Stimulated activated memory B cell treated with anti-CD40 and anti-IgM and Interleukin-4, amounts not matched to agents 10 μg/mL and 1 μg/mL and 100 μg/mL, for 72 hours (primary cell): ENCODE data around the gene FAM98C.
"Not testable (repeated sequence)": the region's sequence is repeated elsewhere in the genome, so short reads cannot be mapped to it uniquely, and the experiment has no call there.

Experiments
- ATAC-seq: fragments of 150-1000 bp; cut with Tn5 transposase; 2 replicates; pipeline ENCODE4 v1.10.0; 2021
- H3K27ac Mint-ChIP-seq: one replicate; pipeline ENCODE4 v1.8.0; 2022; ENCODE audit warnings: mild to moderate bottlenecking, mixed read lengths
- H3K27me3 Mint-ChIP-seq: one replicate; pipeline ENCODE4 v1.8.0; 2022; ENCODE audit warnings: mixed read lengths
- H3K36me3 Mint-ChIP-seq: one replicate; pipeline ENCODE4 v1.8.0; 2022; ENCODE audit warnings: mixed read lengths
- H3K4me1 Mint-ChIP-seq: one replicate; pipeline ENCODE4 v1.8.0; 2022; ENCODE audit warnings: mixed read lengths
- H3K4me3 Mint-ChIP-seq: one replicate; pipeline ENCODE4 v1.8.0; 2022; ENCODE audit warnings: mild to moderate bottlenecking, moderate library complexity, mixed read lengths
- H3K9me3 Mint-ChIP-seq: one replicate; pipeline ENCODE4 v1.8.0; 2022; ENCODE audit warnings: mixed read lengths

The FAM98C gene

GRCh38 chr19:38401148-38401547 lies 1.7 kb upstream of the FAM98C start:
- Mint-ChIP-seq H3K4me3 (no peak overlapping the region), H3K27me3 (peaks cover 56% of the 10 kb centered on the region), H3K27ac (peak overlapping the region; percentile 33), H3K36me3 (peaks cover 6% of the 10 kb centered on the region), H3K9me3 (no peaks in the 10 kb centered on the region), H3K4me1 (peaks cover 23% of the 10 kb centered on the region)
- no peak for ATAC-seq

- Mint-ChIP-seq H3K27me3 (peaks cover 42% of the 10 kb centered on the region), H3K4me3 (peak overlapping the region; percentile 93), H3K9me3 (no peaks in the 10 kb centered on the region), H3K27ac (peak overlapping the region; percentile 92), H3K36me3 (peaks cover 12% of the 10 kb centered on the region), H3K4me1 (peaks cover 23% of the 10 kb centered on the region)
- no peak for ATAC-seq
Measured at GRCh38 chr19:38402623-38402966, 298 bp upstream of the FAM98C start.

DNA sequence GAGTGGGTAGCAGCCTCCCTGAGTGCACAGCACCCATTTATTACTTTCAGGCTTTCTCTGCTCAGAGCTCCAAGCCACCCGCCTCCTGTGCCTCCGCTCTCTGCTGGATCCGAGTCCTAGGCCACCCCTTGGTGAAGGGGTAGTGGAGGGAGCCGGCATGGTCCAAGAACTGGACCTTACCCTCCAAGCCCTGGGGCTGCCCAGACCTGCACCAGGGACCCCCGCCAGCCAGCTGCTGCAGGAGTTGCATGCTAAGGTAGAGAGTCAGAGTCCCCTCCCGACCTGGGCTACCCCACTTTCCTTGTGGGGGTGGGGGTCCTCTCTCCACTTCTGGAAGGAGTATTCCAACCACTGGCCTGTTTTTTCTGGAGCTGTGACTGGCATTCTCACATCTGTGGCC lies 2.0 kb downstream of the FAM98C start:
- ATAC-seq = no peak
- Mint-ChIP-seq H3K4me1 (peaks cover 23% of the 10 kb centered on the region), H3K36me3 (peaks cover 27% of the 10 kb centered on the region), H3K27me3 (peaks cover 20% of the 10 kb centered on the region), H3K27ac (peak overlapping the region; percentile 92), H3K9me3 (no peaks in the 10 kb centered on the region), H3K4me3 (peak overlapping the region; percentile 17)

DNA sequence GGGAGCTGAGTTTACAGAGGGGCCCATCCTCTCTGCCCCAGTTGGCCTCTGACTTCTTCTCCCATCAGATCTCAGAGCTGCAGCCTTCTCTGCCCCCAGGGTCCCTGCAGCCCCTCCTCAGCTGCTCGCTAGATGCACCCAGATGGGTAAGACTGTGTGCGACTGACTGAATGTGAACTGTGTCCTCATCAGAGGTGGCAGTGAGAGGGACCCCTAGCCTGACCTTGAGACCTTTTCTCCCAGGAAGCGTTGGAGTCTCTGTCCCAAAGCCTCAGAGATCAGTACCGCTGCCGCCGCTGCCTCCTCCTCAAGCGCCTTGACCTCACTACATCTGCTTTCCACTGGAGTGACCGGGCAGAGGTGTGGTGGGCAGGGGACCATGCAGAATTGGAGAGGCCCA lies 2.4 kb downstream of the FAM98C start:
- Mint-ChIP-seq H3K9me3 (no peaks in the 10 kb centered on the region), H3K4me3 (peak overlapping the region; percentile 25), H3K36me3 (peaks cover 27% of the 10 kb centered on the region), H3K27me3 (peaks cover 16% of the 10 kb centered on the region), H3K27ac (no peak overlapping the region), H3K4me1 (peaks cover 23% of the 10 kb centered on the region)
- no peak for ATAC-seq

DNA sequence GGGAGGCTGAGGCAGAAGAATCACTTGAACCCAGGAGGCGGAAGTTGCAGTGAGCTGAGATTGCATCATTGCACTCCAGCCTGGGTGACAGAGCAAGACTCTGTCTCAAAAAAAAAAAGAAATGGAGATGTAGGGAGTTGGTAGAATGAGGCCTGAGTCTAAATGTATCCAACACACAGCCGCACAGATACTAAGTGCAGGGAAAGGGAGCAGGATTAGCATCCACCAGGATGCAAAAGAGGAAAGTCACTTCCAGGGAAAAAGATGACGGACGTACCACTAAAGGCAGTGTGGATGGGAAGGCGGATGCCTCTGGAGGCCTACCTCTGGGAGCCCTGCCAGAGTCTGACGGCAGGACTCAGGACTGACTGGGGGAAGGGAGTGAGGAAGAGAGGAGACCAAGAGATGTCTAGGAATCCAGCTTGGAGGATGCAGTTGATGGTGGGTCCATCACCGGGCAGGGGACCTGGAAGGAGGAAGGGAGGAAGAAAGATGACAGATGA lies 6.8 kb downstream of the FAM98C start:
- Mint-ChIP-seq H3K9me3 (no peaks in the 10 kb centered on the region), H3K36me3 (peaks cover 27% of the 10 kb centered on the region), H3K27ac (no peak overlapping the region), H3K4me1 (peaks cover 9% of the 10 kb centered on the region), H3K27me3 (no peaks in the 10 kb centered on the region), H3K4me3 (no peak overlapping the region)
- no peak for ATAC-seq

DNA sequence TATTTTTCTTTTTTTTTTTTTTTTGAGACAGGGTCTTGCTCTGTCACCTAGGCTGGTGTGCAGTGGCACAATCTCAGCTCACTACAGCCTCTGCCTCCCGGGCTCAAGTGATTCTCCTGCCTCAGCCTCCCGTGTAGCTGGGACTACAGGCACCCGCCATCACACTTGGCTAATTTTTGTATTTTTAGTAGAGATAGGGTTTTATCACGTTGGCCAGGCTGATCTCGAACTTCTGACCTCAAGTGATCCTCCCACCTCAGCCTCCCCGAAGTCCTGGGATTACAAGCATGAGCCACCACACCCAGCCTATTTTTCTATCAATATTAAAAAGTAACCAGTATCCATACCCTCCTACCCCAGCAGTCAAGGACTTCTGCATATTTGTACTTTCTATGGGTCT lies 7.5 kb downstream of the FAM98C start:
- H3K9me3 Mint-ChIP-seq, ATAC-seq, H3K27me3 Mint-ChIP-seq, H3K4me1 Mint-ChIP-seq, H3K4me3 Mint-ChIP-seq, H3K27ac Mint-ChIP-seq: not testable (repeated sequence)
- peaks cover 23% of the 10 kb centered on the region for H3K36me3 Mint-ChIP-seq

DNA sequence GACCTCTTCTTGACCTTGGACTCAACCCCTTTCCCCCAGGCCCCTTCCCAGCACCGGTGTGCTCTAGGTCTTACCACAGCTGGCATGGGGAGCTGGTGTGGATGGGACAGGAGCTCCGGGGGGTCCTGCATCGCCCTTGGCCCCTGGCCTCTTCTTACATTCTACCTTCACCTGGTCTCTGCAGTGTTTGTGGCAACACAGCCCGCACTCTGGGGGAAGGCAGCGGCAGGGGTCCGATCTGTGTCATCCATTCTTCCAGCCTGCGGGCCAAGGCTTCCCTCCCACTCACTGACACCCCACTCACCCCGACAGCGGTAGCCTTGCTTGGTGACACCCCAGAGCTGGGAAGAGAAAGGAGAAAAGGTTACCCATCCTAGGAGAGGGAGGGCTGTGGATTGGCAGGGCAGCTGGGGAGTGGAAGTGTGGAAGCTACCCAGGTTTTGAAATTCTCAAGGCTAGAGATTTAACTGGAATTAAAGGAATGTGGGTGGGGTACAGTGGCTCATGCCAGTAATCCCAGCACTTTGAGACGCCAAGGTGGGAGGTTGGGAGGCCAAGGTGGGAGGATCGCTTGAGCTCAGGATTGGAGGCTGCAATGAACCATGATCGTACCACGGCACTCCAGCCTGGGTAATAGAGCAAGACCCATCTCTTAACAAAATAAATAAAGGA lies 8.3 kb downstream of the FAM98C start:
- no peak for ATAC-seq
- no peaks in the 10 kb centered on the region for H3K9me3 Mint-ChIP-seq
- no peak overlapping the region for H3K27ac Mint-ChIP-seq
- peaks cover 21% of the 10 kb centered on the region for H3K36me3 Mint-ChIP-seq
- H3K4me1 Mint-ChIP-seq = no peaks in the 10 kb centered on the region
- H3K27me3 Mint-ChIP-seq = no peaks in the 10 kb centered on the region
- H3K4me3 Mint-ChIP-seq = no peak overlapping the region

DNA sequence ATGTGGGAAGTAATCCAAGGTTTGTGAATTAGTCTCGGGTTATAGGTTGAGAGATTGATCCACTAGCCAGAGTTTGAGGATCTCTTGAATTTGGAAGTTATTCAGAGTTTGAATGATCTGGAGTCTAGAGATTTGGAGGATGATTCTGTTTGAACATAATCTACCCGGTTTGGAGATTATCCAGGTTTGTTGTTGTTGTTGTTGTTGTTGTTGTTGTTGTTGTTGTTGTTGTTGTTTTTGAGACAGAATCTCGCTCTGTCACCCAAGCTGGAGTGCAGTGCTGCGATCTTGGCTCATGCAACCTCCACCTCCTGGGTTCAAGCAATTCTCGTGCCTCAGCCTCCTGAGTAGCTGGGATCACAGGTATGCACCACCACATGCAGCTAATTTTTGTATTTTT lies 9.0 kb downstream of the FAM98C start:
- not testable (repeated sequence) for H3K27ac Mint-ChIP-seq, ATAC-seq, H3K4me1 Mint-ChIP-seq, H3K27me3 Mint-ChIP-seq, H3K9me3 Mint-ChIP-seq, H3K4me3 Mint-ChIP-seq
- H3K36me3 Mint-ChIP-seq = peaks cover 20% of the 10 kb centered on the region

- Mint-ChIP-seq H3K9me3 (no peaks in the 10 kb centered on the region), H3K4me1 (peaks cover 9% of the 10 kb centered on the region), H3K36me3 (peaks cover 15% of the 10 kb centered on the region), H3K4me3 (no peak overlapping the region), H3K27ac (no peak overlapping the region), H3K27me3 (no peaks in the 10 kb centered on the region)
- no peak for ATAC-seq
Measured at GRCh38 chr19:38412491-38412890, 9.6 kb downstream of the FAM98C start.

DNA sequence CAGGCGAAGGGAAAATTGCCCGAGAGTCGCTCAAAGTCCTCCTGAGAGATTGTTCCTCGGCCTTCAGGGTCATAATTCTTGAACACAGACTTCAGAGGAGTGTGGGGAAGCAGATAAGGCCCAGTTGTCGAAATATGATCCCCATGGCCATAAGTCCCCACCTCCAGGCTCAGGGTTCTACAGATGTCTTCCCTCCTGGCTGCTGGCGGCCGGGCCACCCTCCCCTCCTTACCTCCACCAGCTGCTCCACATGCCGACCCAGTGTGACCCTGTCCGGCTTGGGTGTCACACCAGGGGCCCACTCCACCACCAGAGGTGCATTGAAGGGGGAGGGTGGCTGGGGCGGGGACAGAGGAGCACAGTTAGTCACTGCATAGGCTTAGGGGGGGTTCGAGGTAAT lies 10.1 kb downstream of the FAM98C start:
- peaks cover 14% of the 10 kb centered on the region for H3K4me1 Mint-ChIP-seq
- peaks cover 12% of the 10 kb centered on the region for H3K36me3 Mint-ChIP-seq
- no peak overlapping the region for H3K27ac Mint-ChIP-seq
- H3K9me3 Mint-ChIP-seq = no peaks in the 10 kb centered on the region
- H3K27me3 Mint-ChIP-seq = no peaks in the 10 kb centered on the region
- H3K4me3 Mint-ChIP-seq = no peak overlapping the region
- ATAC-seq = no peak

DNA sequence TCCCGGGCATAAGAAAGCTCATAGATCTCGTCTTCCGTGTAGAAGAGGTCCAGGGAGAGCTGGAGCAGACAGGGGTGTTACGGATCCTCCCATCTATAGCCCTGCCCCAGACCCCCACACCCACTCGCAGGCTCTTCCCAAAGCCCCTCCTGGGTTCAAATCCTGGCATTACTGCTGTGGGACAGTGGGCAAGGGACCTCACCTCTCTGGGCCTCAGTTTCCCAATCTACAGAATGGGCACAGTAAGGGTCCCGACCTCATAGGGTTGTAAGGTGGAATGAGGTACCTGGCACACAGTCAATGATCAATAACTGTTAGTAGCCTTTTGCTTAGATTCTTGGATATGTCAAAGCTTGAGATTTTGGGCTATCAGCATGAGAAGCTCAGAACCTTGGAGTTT lies 10.5 kb downstream of the FAM98C start:
- no peak overlapping the region for H3K27ac Mint-ChIP-seq
- peaks cover 18% of the 10 kb centered on the region for H3K4me1 Mint-ChIP-seq
- H3K9me3 Mint-ChIP-seq = no peaks in the 10 kb centered on the region
- ATAC-seq = no peak
- no peaks in the 10 kb centered on the region for H3K27me3 Mint-ChIP-seq
- H3K4me3 Mint-ChIP-seq = no peak overlapping the region
- H3K36me3 Mint-ChIP-seq = peaks cover 8% of the 10 kb centered on the region

DNA sequence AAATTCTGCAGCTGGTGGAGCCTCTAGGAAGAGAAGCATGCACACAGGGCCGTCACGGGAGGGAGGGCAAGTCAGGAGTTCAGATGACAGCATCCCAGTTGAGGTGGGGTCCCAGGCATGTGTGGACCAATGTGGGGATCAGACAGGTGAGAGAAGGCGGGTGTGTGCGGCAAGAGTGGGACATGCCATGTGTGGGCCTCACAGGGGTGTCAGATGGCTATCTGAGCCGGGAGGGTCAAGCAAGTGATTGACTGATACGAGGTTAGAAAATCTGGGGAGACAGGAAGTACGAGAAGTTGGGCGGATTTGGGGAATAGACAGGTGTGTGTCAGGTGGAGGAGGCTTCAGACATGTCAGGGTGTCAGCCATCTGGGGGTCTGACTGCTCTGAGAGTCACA lies 14.3 kb downstream of the FAM98C start:
- no peaks in the 10 kb centered on the region for H3K27me3 Mint-ChIP-seq
- H3K27ac Mint-ChIP-seq = peak overlapping the region; percentile 67
- no peaks in the 10 kb centered on the region for H3K36me3 Mint-ChIP-seq
- peak overlapping the region; percentile 76 for H3K4me3 Mint-ChIP-seq
- peaks cover 26% of the 10 kb centered on the region for H3K4me1 Mint-ChIP-seq
- no peaks in the 10 kb centered on the region for H3K9me3 Mint-ChIP-seq
- ATAC-seq = no peak

DNA sequence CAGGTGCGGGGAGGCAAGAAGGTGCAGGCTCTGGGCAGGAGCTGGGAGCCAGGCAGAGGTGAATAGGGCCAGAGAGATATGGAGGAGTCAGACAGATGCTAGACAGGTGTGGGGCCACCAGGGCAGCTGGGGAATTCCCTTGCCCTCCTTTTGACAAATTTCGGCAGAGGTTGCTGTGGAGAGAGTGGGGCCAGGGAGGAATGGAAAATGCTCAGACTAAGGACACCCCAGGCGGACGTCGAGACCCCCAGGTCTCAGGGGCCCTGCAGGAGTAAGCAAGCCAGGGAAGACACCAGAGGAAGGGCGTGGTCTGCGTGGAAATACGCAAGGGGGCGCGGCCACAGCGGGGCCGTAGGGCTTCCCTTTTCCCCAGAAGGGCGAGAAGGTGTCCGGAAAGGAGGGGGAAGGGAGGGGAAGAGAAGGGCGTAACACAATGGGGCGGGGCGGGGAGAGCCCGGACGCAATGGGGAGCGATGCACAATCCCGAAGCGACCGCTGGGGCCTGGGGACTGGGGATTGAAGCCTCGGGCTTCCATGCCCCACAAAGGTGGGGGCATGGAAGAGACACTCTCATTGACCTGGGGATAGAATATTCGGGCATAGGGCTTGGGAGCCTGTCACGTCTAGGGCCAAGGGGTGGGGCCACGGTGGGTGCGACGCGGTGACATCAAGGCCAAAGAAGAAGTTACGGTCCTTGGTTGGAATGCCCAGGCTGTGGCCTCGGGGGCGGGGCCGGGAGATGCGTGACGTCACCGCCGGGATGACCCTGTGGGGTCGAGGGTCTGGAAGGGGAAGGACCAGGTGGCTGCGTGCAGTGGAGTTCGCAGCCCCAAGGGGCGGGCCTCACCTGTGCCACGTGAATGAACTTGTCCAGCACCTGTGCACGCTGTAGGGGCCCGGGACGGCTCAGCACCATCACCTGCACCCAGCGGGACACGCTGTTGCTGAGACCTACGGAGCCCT lies 14.9 kb downstream of the FAM98C start:
- peaks cover 26% of the 10 kb centered on the region for H3K4me1 Mint-ChIP-seq
- no peaks in the 10 kb centered on the region for H3K27me3 Mint-ChIP-seq
- peak; percentile 88 for ATAC-seq
- H3K4me3 Mint-ChIP-seq = peak overlapping the region; percentile 76
- no peaks in the 10 kb centered on the region for H3K9me3 Mint-ChIP-seq
- peak overlapping the region; percentile 67 for H3K27ac Mint-ChIP-seq
- no peaks in the 10 kb centered on the region for H3K36me3 Mint-ChIP-seq

DNA sequence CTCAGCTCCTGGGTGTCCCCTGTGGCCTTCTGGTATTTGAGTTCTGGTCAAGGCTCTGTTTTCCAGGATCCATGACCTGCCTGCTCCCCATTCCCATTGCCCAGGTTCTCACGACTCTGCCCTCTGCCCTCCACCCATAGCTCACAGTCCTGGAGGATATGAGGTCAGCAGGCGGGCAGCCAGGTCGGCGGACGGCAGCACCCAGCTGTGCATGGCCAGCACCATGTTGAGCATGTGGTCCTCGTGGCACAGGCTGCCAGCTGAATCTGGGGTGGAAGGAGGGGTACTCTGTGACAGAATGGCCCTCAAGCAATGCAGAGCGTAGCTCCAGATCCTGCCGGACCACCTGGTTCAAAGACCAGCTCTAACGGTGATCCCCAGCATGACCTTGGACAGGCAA lies 18.0 kb downstream of the FAM98C start:
- H3K4me1 Mint-ChIP-seq = peaks cover 36% of the 10 kb centered on the region

DNA sequence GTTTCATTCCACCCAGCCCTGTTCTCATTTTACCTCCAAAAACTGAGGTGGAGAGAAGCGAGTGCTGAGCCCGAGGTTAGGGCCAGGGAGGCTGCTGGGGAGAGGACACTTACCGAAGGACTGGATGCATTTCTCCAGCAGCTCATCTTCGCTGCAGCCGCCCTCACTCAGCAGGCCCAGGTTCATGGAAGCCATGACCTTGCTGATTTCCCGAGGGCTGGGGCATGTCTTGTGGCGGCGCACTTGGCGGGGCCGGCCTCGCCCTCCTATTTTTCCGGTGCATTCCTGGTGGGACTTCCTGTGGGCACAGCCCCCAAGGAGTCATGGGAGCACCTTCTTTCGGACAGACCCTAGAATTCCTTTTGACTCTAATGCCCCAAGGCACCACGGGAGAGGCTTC lies 19.0 kb downstream of the FAM98C start:
- Mint-ChIP-seq H3K4me3 (no peak overlapping the region), H3K27me3 (no peaks in the 10 kb centered on the region), H3K36me3 (no peaks in the 10 kb centered on the region), H3K9me3 (no peaks in the 10 kb centered on the region), H3K27ac (no peak overlapping the region), H3K4me1 (peaks cover 42% of the 10 kb centered on the region)
- no peak for ATAC-seq

More for the DNA sequence above, 18.0 kb downstream of the FAM98C start:
- Mint-ChIP-seq H3K27me3 (no peaks in the 10 kb centered on the region), H3K4me3 (no peak overlapping the region), H3K36me3 (no peaks in the 10 kb centered on the region), H3K9me3 (no peaks in the 10 kb centered on the region), H3K27ac (no peak overlapping the region)
- no peak for ATAC-seq

- Mint-ChIP-seq H3K36me3 (no peaks in the 10 kb centered on the region), H3K9me3 (no peaks in the 10 kb centered on the region), H3K4me1 (peaks cover 42% of the 10 kb centered on the region), H3K27ac (no peak overlapping the region), H3K4me3 (no peak overlapping the region), H3K27me3 (no peaks in the 10 kb centered on the region)
- ATAC-seq = no peak
Measured at GRCh38 chr19:38422438-38422837, 19.5 kb downstream of the FAM98C start.
